HAP-1 (cell line): ENCODE measurements around the gene CCDC71L.

Experiments
- DNase-seq, 2 experiments: peaks; one replicate each; pipeline ENCODE4 v3.0.0-alpha.2; 2016 to 2020; ENCODE audit warnings: low spot score in 2 of 2
- H3K27me3 ChIP-seq: fragments of 250-450 bp; sonication (Bioruptor Pico); 2 replicates; pipeline ENCODE4 v1.5.1; 2020; ENCODE audit warnings: low read depth, mild to moderate bottlenecking, moderate library complexity
- H3K36me3 ChIP-seq: fragments of 250-450 bp; sonication (Bioruptor Pico); replicated peaks from 2 replicates; pipeline ENCODE4 v1.5.1; 2020; ENCODE audit warnings: mild to moderate bottlenecking
- H3K4me1 ChIP-seq: fragments of 250-450 bp; sonication (Bioruptor Pico); 2 replicates; pipeline ENCODE4 v1.5.1; 2020; ENCODE audit warnings: mild to moderate bottlenecking
- H3K4me3 ChIP-seq: fragments of 250-450 bp; sonication (Bioruptor Pico); 2 replicates; pipeline ENCODE4 v1.5.1; 2020; ENCODE audit warnings: mild to moderate bottlenecking, moderate library complexity
- H3K9me3 ChIP-seq: fragments of 250-450 bp; sonication (Bioruptor Pico); 2 replicates; pipeline ENCODE4 v1.5.1; 2020; ENCODE audit warnings: mild to moderate bottlenecking, moderate library complexity
- in situ Hi-C: fragments of 300-500 bp; cut with MboI; formaldehyde crosslinking; loops from 3 replicates; pipeline ENCODE4 v1.14.3; 2020; ENCODE audit warnings: low sequenced_read_pairs, inconsistent platforms, mixed read lengths

CCDC71L gene

DNA sequence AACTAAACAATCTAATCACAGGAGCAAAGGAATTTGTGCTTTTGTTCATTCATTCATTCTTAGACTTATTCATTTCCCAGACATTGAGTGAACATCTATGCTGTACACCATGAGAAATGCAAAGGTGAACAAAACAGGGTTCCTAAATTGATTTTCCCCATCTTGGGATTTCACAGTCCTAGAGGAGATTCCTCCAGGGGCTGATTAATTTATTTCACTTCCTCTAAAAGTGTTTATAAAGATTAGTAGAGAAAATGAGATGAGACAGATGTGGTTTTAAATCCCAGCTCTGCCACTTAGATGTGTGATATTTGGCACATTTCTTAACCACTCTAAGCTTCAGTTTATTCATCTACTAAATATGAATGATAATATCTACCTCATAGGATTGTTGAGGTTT, 8.9 kb downstream of the CCDC71L start:
- no peak for DNase-seq
- Histone ChIP-seq H3K4me1 (no peaks in the 10 kb centered on the region), H3K4me3 (no peak overlapping the region), H3K36me3 (no peaks in the 10 kb centered on the region), H3K9me3 (no peaks in the 10 kb centered on the region), H3K27me3 (peaks cover 8% of the 10 kb centered on the region; the same call in 1 of the 2 replicates)
- in situ Hi-C loops: no loop called here

DNA sequence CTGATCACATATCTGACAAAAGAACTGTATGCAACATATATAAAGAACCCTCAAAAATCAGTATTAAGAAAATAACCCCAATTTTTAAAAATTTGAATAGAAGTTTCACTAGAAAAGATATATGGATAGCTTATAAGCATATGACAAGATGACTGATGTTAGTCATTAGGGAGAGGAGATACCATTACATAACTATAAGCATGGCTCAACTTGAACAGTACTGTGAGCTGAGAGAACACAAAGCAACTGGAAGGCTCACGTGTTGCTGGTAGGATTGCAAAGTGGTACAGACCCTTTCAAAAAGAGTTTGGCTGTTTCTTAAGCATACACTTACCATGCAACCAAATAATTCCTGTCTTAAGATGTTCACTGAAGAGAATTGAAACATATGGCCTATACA, 14.7 kb downstream of the CCDC71L start:
- Histone ChIP-seq H3K4me1 (no peaks in the 10 kb centered on the region), H3K36me3 (no peaks in the 10 kb centered on the region), H3K27me3 (no peaks in the 10 kb centered on the region), H3K4me3 (no peak overlapping the region), H3K9me3 (no peaks in the 10 kb centered on the region)
- in situ Hi-C loops: no loop called here
- DNase-seq: no peak

DNA sequence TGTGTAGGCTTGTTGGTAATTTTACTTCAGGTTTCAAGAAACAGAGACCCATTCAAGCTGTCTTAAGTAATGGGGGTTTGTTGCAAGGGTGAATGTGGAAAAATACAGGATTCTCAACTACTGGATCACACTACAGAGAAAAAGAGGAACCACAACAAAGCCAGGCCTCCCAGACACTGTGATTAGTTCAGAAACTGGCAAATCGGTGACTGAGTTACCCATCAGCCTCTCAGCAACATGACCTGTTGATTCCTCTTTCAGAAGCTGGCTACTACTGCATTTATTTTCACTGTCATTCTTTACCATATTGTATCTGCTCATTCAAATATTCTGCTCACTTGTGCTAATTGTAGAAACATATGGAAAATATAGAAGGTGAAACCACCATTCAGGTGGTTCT, 16.0 kb downstream of the CCDC71L start:
- no peak for DNase-seq
- in situ Hi-C loops: no loop called here

DNA sequence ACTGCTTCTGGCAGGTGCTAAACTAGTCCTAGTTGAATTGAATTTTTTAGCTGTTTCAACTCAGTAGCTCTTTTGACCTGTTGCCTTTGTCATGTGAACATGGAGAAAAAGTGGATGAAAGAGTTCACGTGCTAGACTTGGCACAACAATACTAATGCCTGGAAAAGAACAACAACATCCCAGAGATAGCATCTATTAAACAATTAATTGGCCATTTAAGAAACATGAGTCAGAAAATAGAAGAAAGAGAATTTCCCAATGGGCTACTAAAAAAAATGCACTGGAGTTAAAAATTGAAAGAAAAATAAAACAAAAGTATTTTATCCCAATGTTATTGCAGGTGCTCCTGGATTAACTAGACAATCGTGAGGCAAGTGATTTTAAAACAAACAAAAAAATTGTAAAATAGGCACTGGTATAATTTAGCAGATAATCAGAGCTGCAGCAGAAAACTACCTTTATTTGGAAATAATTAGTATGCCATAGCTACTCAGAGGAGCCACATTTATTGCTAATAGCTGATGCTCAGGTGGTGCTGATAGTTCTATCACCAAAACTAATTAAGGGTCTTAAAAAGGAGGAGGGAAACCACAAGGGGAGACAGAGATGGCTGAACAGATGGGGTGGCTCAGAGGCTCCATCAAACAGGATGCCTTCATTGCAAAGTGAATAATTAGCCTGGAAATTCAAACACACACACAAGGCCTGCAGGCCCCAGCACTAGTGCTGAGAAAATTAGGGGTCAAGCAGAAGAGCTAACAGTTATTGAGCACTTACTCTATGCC, 17.6 kb downstream of the CCDC71L start:
- 0 out of 2 replicates have a peak, but pooled peaks cover 2% of the 10 kb centered on the region for H3K9me3 ChIP-seq
- H3K4me3 ChIP-seq: no peak overlapping the region
- in situ Hi-C loops: no loop called here
- H3K4me1 ChIP-seq: no peaks in the 10 kb centered on the region
- 0 out of 2 replicates have a peak, but pooled peaks cover 3% of the 10 kb centered on the region for H3K27me3 ChIP-seq
- DNase-seq: no peak
- no peaks in the 10 kb centered on the region for H3K36me3 ChIP-seq

More for the DNA sequence above, 16.0 kb downstream of the CCDC71L start:
- Histone ChIP-seq H3K27me3 (no peaks in the 10 kb centered on the region), H3K4me1 (no peaks in the 10 kb centered on the region), H3K4me3 (no peak overlapping the region), H3K9me3 (no peaks in the 10 kb centered on the region), H3K36me3 (no peaks in the 10 kb centered on the region)

DNA sequence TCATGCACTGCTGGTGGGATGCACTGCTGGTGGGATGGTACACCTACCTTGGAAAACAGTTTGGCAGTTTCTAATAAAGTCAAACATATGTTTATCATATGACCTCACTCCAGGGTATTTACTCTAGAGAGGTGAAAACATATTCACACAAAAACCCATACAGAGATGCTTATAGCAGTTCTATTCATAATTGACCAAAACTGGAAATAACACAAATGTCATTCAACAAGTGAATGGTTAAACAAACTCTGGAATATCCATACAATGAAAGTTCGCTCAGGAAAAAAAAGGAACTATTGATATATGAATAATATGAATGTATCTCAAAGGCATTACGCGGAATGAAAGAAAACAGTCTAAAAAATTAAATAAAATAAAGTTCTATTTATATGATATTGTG, 19.5 kb downstream of the CCDC71L start:
- Histone ChIP-seq H3K36me3 (no peaks in the 10 kb centered on the region), H3K4me3 (no peak overlapping the region), H3K4me1 (no peaks in the 10 kb centered on the region), H3K27me3 (peaks cover 7% of the 10 kb centered on the region; the same call in 1 of the 2 replicates), H3K9me3 (0 out of 2 replicates have a peak, but pooled peaks cover 2% of the 10 kb centered on the region)
- DNase-seq: no peak
- in situ Hi-C loops: no loop called here

DNA sequence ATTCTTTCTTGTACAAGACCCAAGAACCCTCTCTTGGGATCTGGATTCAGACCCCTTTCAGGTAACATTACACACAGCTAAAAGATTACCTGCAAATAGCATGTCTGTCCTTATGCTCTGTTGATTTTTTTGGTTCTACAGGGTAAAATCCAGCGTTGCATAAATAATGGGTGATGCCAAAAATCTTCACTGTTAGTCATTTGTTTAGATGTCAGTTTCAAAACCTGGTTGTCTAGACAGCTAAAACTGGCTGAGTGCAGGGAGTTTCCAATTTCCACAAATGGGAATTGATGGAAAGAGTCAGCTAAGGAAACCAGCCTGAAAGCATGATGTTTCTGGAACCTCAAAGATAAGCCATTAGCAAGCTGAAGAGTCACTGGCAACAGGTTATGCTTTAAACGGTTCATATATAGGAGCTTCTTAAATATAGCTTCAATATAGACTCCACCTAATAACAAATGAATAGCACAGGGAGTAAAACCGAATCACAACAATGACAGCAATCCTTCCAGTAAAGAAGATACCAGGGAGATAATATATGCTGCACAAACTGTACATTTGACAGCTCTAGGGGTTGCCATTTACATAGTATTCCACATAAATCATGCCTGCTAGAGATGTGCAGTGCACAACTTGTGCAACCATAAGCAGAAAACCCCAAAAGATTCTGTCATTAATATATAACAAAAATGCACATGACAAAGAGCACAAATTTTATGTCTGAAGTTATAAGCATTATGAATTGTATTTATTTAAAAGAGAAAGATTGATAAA, 20.4 kb downstream of the CCDC71L start:
- H3K9me3 ChIP-seq: 0 out of 2 replicates have a peak, but pooled peaks cover 2% of the 10 kb centered on the region
- H3K27me3 ChIP-seq: peaks cover 12% of the 10 kb centered on the region
- DNase-seq: no peak
- no peaks in the 10 kb centered on the region for H3K4me1 ChIP-seq
- H3K4me3 ChIP-seq: no peak overlapping the region
- H3K36me3 ChIP-seq: no peaks in the 10 kb centered on the region
- in situ Hi-C loops: no loop called here

DNA sequence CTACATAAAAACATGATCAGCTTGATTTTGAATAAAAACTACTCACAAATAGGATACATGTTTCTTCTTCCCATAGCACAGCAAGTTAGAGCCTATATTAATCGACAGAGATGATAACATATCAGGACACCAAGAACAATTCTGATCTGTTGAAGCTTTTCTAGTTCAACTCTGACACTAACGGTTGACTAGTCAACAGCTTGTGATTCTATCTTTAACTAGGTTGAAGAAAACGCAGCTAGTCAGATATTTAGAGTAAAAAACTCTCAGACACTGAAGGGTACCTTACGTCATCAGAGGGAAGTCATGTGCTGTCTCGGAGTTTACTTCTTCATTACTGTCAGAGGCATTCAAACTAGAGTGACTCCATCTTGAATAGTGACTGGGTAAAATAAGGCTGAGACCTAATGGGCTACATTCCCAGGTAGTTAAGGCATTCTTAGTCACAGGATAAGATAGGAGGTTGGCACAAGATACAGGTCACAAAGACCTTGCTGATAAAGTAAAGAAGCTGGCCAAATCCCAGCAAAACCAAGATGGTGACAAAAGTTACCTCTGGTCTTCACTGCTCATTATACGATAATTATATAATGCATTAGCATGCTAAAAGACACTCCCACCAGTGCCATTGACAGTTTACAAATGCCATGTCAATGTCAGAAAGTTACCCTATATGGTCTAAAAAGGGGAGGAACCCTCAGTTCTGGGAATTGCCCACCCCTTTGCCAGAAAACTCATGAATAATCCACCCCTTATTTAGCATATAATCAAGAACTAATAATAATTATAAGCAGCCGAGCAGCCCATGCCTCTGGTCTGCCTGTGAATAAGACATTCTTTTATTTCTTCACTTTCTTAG, 21.3 kb downstream of the CCDC71L start:
- no peaks in the 10 kb centered on the region for H3K4me1 ChIP-seq
- 0 out of 2 replicates have a peak, but pooled peaks cover 2% of the 10 kb centered on the region for H3K9me3 ChIP-seq
- in situ Hi-C loops: no loop called here
- H3K4me3 ChIP-seq: no peak overlapping the region
- DNase-seq: no peak
- peaks cover 20% of the 10 kb centered on the region for H3K27me3 ChIP-seq
- H3K36me3 ChIP-seq: no peaks in the 10 kb centered on the region

DNA sequence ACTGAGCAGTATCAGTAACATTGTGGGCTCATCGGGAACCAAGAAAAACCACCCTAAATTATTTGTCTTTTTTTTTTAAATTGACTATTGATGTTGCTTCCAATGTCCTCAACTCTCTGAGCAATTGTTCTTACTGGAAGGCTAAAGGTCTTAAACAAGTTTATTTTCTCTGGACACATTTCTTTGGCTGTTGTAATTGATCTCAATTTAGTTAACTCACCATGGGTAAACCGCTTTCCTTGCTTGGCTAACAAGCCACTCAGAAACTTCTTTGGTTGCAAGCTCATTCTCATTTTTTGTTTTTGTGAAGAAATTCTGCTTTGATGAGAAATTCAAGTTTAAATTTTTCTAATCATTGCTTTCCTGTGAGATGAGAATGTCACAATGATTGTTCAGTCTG, 25.5 kb downstream of the CCDC71L start:
- H3K36me3 ChIP-seq: no peaks in the 10 kb centered on the region
- in situ Hi-C loops: no loop called here
- H3K27me3 ChIP-seq: peaks cover 36% of the 10 kb centered on the region
- no peak for DNase-seq
- H3K9me3 ChIP-seq: 0 out of 2 replicates have a peak, but pooled peaks cover 2% of the 10 kb centered on the region
- H3K4me1 ChIP-seq: no peaks in the 10 kb centered on the region
- no peak overlapping the region for H3K4me3 ChIP-seq

DNA sequence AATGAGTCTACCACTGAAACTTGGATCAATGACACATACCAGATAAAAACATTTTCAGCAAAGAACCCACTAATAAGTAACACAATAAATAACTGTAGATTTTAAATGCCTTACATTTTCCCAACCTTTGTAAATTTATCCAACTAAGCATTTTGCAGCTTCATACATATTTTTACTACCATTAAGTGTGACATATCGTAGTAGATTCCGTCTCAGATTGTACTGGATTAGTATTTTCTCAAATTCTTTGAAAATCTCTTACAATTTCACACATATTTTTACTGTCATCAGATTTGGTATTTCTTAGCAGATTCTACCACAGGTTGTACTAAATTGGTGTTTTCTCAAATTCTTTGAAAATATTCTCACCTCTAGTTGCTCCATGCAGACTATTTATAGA, 26.0 kb downstream of the CCDC71L start:
- H3K27me3 ChIP-seq: peaks cover 40% of the 10 kb centered on the region
- no peaks in the 10 kb centered on the region for H3K4me1 ChIP-seq
- in situ Hi-C loops: no loop called here
- H3K4me3 ChIP-seq: no peak overlapping the region
- DNase-seq: no peak
- no peaks in the 10 kb centered on the region for H3K36me3 ChIP-seq
- 0 out of 2 replicates have a peak, but pooled peaks cover 2% of the 10 kb centered on the region for H3K9me3 ChIP-seq

DNA sequence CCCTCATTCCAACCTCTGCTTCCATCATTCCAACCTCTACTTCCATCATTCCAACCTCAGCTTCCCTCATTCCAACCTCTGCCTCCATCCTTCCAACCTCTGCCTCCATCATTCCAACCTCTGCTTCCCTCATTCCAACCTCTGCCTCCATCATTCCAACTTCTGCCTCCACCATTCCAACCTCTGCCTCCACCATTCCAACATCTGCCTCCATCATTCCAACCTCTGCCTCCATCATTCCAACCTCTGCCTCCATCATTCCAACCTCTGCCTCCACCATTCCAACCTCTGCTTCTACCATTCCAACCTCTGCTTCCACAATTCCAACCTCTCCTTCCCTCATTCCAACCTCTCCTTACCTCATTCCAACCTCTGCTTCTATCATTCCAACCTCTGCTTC, 30.3 kb downstream of the CCDC71L start:
- Histone ChIP-seq H3K4me1 (no peaks in the 10 kb centered on the region), H3K27me3 (peaks cover 32% of the 10 kb centered on the region), H3K4me3 (no peak overlapping the region), H3K36me3 (no peaks in the 10 kb centered on the region), H3K9me3 (no peaks in the 10 kb centered on the region)
- no peak for DNase-seq
- in situ Hi-C loops: no loop called here

DNA sequence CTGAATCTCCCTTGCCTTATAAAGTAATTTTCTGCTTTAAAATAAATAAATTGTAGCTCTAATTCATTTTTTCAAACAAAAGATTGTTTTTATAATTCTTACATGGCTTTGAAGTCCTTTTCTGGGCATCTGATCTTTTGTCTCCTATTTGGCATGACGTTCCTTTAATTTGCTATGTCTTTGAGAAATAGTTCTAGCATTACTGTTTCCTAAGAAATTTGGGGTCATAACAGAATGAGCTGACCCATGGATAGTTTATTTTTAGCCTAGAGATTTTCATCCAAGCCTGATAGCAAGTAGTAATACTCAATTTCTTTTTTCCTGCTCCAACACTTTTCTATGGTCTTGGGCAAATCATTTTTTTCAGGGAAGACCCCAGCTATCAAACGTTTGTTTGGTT, 31.4 kb downstream of the CCDC71L start:
- H3K27me3 ChIP-seq: peaks cover 21% of the 10 kb centered on the region

DNA sequence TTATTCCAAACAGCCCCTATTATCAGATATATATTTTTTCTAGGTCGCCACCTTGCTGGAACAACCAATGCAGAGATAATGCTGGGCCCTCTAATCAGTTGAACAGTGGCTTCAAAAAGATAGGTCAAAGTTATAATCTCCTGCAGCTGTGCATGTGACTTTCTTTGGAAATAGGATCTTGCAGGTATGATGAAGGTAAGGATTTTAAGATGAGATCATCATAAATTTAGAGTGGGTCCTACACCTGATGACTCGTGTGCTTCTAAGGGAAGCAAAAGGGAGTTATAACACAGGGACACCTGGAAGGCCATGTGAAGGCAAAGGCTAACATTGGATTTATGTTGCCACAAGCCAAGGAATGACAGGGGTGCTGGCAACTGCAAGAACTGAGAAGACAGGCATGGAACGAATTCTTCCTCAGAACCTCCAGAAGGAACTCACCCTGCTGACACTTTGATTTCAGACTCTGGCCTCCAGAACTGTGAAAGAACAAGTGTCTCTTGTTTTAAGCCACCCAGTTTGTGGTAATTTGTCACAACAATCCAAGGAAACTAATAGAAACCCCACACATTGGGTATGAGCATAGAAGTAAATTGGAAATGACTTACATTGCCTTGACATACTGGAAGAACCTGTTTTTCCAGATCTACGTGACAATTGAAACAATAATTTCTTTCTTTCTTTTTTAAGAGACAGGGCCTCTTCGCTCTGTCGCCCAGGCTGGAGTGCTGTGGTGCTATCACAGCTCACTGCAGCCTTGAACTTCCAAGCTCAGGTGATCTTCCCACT, 34.4 kb downstream of the CCDC71L start:
- no peak for DNase-seq
- Histone ChIP-seq H3K4me3 (no peak overlapping the region), H3K4me1 (no peaks in the 10 kb centered on the region), H3K27me3 (peaks cover 7% of the 10 kb centered on the region), H3K36me3 (no peaks in the 10 kb centered on the region), H3K9me3 (no peaks in the 10 kb centered on the region)
- in situ Hi-C loops: no loop called here

More for the DNA sequence above, 31.4 kb downstream of the CCDC71L start:
- Histone ChIP-seq H3K4me3 (no peak overlapping the region), H3K36me3 (no peaks in the 10 kb centered on the region), H3K4me1 (no peaks in the 10 kb centered on the region), H3K9me3 (no peaks in the 10 kb centered on the region)
- DNase-seq: no peak
- in situ Hi-C loops: no loop called here
